IPS-15b (cell line): ENCODE data around the gene MET.

ENCODE experiments used
- H3K27me3 ChIP-seq: one replicate; pipeline ENCODE4 v1.6.1; 2013; ENCODE audit warnings: low read length; ENCODE audit not compliant: control insufficient read depth, insufficient read depth
- H3K36me3 ChIP-seq: one replicate; pipeline ENCODE4 v1.6.1; 2013; ENCODE audit warnings: low read length; ENCODE audit not compliant: control insufficient read depth, insufficient read depth
- H3K4me1 ChIP-seq: one replicate; pipeline ENCODE4 v1.6.1; 2013; ENCODE audit warnings: mild to moderate bottlenecking, low read length; ENCODE audit not compliant: control insufficient read depth, insufficient read depth
- H3K4me3 ChIP-seq: one replicate; pipeline ENCODE4 v1.5.1; 2013; ENCODE audit warnings: low read depth, low read length
- H3K9ac ChIP-seq: one replicate; pipeline ENCODE4 v1.6.1; 2013; ENCODE audit warnings: low read depth, mild to moderate bottlenecking, low read length
- H3K9me3 ChIP-seq: one replicate; pipeline ENCODE4 v1.6.1; 2013; ENCODE audit warnings: mild to moderate bottlenecking, low read length; ENCODE audit not compliant: control insufficient read depth, insufficient read depth

Gene MET

GRCh38 chr7:116829493-116829892 lies 157.5 kb downstream of the MET start:
- Histone ChIP-seq H3K9ac (no peak overlapping the region), H3K27me3 (no peaks in the 10 kb centered on the region), H3K9me3 (no peaks in the 10 kb centered on the region), H3K4me3 (no peak overlapping the region), H3K4me1 (no peaks in the 10 kb centered on the region), H3K36me3 (no peaks in the 10 kb centered on the region)

DNA sequence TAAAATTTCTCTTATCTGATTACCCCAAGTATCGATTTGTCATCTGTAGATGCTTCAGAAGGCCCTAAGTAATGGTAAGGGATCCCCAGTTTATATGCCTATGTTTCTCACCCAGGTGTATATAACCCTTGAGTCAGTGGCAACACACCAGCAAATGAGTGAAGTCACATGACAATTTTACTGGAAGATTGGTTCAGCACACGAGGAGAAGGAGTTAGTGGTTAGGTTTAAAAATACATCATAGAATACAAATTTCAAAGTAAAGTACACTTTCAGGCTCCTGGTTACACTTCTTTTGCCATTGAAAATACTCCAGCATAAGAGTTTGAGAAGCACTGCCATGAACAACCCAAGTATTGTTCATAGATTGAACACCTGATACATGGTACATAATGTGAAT lies 160.7 kb downstream of the MET start:
- Histone ChIP-seq H3K27me3 (no peaks in the 10 kb centered on the region), H3K4me1 (no peaks in the 10 kb centered on the region), H3K36me3 (no peaks in the 10 kb centered on the region), H3K9me3 (no peaks in the 10 kb centered on the region), H3K4me3 (no peak overlapping the region), H3K9ac (no peak overlapping the region)

DNA sequence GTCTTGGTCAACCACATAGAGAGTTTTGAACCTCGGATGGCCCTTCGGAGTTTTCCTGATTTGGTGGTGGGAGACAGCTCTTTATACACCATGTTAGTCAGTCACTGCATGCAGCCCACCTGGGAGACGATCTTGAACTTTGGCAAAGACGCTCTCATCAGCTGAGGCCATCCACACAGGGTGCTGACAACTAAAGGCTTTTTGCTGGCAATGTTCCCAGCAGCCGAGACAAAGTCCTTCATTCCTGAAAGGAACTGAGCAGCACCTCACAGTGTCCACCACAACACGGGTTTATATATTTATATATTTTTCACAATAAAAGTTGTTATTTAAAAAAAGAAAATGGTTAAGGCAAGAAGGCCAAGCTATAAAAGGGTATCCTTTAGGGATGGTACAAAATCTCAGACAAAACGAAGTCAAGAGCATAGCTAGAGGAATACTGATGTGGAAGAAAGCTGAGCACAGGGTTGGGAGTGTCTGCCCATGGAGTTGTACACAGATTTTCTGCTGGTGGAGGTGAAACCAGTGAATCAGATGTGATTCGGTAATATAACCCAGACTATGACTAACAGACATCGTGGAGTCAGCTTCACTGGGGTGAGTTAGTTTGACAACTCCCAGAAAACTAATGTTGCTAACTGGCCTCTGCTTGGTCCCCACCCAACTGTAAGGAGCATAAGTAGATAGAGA lies 163.0 kb downstream of the MET start:
- no peaks in the 10 kb centered on the region for H3K27me3 ChIP-seq
- no peak overlapping the region for H3K4me3 ChIP-seq
- no peaks in the 10 kb centered on the region for H3K4me1 ChIP-seq
- H3K36me3 ChIP-seq = no peaks in the 10 kb centered on the region
- no peak overlapping the region for H3K9ac ChIP-seq
- H3K9me3 ChIP-seq = no peaks in the 10 kb centered on the region

- Histone ChIP-seq H3K36me3 (no peaks in the 10 kb centered on the region), H3K27me3 (no peaks in the 10 kb centered on the region), H3K9me3 (no peaks in the 10 kb centered on the region), H3K9ac (no peak overlapping the region), H3K4me3 (no peak overlapping the region), H3K4me1 (no peaks in the 10 kb centered on the region)
Observed at GRCh38 chr7:116836048-116836447, 164.1 kb downstream of the MET start.

GRCh38 chr7:116836911-116837310 lies 164.9 kb downstream of the MET start:
- Histone ChIP-seq H3K36me3 (no peaks in the 10 kb centered on the region), H3K4me1 (no peaks in the 10 kb centered on the region), H3K9ac (no peak overlapping the region), H3K9me3 (no peaks in the 10 kb centered on the region), H3K27me3 (no peaks in the 10 kb centered on the region), H3K4me3 (no peak overlapping the region)

DNA sequence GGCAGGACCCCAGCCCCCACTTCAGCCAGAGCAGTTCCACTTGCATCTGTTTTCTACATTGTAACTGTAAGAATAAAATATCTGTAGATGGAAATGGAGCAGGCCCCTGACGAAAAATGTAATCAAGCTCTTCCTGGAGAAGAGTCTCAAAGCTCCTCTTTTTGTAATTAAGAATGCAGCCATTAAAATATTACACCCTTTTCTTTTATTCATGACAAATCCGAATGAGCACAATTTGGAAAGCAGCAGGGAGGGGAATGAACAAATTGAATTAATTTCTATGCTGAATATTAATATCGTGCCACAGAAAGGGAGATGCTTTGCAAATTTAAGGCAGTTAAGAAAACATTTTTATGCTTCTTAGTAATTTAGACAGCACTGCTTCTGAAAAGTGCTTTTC lies 165.6 kb downstream of the MET start:
- Histone ChIP-seq H3K9ac (no peak overlapping the region), H3K27me3 (no peaks in the 10 kb centered on the region), H3K4me3 (no peak overlapping the region), H3K36me3 (no peaks in the 10 kb centered on the region), H3K9me3 (no peaks in the 10 kb centered on the region), H3K4me1 (no peaks in the 10 kb centered on the region)

- Histone ChIP-seq H3K9ac (no peak overlapping the region), H3K9me3 (no peaks in the 10 kb centered on the region), H3K4me1 (no peaks in the 10 kb centered on the region), H3K36me3 (no peaks in the 10 kb centered on the region), H3K4me3 (no peak overlapping the region), H3K27me3 (no peaks in the 10 kb centered on the region)
Observed at GRCh38 chr7:116840256-116840655, 168.3 kb downstream of the MET start.

DNA sequence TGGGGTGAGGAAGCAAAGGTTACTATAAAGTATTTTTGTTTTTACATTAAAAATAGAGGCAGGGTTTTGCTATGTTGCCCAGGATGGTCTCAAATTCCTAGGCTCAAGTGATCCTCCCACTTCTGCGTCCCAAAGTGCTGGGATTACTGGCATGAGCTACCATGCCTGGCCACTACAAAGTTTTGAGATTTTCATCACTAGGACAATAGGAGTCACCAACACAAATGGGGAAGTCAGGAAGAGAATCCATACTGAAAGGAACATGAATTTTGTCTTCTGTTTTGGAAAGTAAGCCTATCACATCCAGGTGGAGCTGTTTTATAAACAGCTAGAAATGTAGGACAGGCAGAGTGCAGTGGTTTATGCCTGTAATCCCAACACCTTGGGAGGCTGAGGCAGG lies 170.4 kb downstream of the MET start:
- no peak overlapping the region for H3K9ac ChIP-seq
- H3K4me1 ChIP-seq = no peaks in the 10 kb centered on the region
- H3K36me3 ChIP-seq = no peaks in the 10 kb centered on the region
- H3K9me3 ChIP-seq = no peaks in the 10 kb centered on the region
- H3K4me3 ChIP-seq = no peak overlapping the region
- no peaks in the 10 kb centered on the region for H3K27me3 ChIP-seq

DNA sequence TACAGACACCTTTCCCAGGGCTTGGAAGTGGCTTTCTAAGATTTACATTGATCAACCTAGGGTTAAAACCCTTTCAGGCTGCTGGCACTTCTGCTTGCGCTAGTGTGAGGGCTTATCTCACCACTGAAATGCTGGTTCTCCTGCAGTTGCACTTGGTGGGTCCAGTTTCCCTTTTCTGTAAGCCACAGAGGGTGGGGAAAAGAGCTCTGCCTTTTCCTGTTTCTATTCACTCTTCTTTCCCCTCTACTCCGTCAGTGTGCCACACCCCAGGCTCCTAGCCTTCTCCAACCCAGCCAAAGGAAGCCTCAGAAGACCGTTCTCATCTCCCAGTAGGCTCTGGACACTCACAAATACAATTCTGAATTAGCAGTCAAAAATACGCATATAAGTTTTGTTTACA lies 171.4 kb downstream of the MET start:
- Histone ChIP-seq H3K9me3 (no peaks in the 10 kb centered on the region), H3K4me1 (no peaks in the 10 kb centered on the region), H3K36me3 (no peaks in the 10 kb centered on the region), H3K27me3 (no peaks in the 10 kb centered on the region), H3K9ac (no peak overlapping the region), H3K4me3 (no peak overlapping the region)
